C4-2B (cell line): Measurements from ENCODE around the gene CFAP126.

Experiments
- H3K27ac ChIP-seq: fragments of 450-650 bp; 2 replicates; pipeline ENCODE4 v1.5.1; 2017
- ZFX ChIP-seq: fragments of 450-650 bp; IDR thresholded peaks from 2 replicates; pipeline ENCODE4 v1.6.1; 2017
- TF ChIP-seq, protein P1 (sequence below): fragments of 450-650 bp; conservative IDR thresholded peaks from 2 replicates; pipeline ENCODE4 v1.5.1; 2017; ENCODE audit warnings: mild to moderate bottlenecking

Gene CFAP126

DNA sequence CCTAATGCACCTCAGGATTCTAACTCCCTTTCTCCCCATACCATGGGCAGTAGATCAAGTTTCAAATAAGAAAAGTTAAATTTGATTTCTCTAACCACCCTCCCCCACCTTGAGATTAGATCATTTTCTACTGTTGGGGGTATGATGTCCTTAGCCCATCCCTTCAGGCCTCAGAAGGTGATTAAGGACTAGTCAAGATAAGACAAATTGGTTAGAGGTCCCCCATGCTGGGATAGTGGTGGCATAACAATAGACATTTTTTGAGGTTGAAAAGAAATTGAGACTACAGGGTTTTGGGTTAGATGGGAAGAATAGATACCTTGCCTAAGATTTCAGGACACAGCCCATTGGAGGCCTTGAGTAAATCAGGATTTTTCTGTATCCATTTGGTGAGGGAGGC is 2.5 kb downstream of the CFAP126 start:
- no peak overlapping the region for H3K27ac ChIP-seq
- TF ChIP-seq, protein P1, sequence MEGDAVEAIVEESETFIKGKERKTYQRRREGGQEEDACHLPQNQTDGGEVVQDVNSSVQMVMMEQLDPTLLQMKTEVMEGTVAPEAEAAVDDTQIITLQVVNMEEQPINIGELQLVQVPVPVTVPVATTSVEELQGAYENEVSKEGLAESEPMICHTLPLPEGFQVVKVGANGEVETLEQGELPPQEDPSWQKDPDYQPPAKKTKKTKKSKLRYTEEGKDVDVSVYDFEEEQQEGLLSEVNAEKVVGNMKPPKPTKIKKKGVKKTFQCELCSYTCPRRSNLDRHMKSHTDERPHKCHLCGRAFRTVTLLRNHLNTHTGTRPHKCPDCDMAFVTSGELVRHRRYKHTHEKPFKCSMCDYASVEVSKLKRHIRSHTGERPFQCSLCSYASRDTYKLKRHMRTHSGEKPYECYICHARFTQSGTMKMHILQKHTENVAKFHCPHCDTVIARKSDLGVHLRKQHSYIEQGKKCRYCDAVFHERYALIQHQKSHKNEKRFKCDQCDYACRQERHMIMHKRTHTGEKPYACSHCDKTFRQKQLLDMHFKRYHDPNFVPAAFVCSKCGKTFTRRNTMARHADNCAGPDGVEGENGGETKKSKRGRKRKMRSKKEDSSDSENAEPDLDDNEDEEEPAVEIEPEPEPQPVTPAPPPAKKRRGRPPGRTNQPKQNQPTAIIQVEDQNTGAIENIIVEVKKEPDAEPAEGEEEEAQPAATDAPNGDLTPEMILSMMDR, result no peak
- TF ChIP-seq ZFX, result no peak

DNA sequence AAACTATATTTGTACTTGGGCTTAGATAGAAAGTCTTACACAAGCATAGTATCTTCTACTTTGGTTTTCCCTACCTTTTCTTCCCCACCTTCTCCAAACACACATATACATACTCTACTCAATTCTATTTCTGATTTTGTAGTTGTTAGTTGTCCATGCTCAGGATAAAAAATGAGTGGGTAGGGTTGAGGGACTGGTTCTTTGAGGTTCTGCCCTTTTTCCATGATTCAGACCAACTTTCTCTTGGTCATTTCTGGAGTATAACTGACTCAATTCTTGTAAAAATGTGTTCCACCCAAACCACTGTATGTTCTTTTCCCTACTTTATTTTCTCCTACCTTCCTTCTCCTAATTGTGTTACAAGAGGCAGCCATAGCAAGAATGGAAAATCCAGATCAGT is 3.3 kb downstream of the CFAP126 start:
- no peak overlapping the region for H3K27ac ChIP-seq
- no peak for TF ChIP-seq ZFX
- TF ChIP-seq, protein P1, result no peak

DNA sequence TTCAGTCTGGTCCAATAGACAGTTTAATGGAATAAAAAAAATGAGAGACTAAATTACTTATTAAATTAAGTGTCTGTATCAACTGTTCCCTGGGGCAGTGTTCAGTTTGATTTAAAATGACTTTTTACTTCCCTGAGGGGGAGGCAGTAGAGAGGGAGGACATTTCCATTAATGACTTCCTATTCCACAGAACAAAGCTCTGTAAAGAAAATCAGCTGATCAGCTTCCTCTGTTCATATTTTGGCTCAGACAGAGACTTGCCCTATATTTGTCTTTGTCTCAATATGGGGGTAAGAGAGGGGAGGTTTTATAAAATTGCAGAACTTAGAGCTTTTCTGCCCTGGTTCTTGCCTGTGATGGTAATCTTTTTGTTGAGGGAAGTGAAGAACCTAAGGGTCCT is 8.4 kb downstream of the CFAP126 start:
- TF ChIP-seq, protein P1, result no peak
- TF ChIP-seq ZFX, result no peak
- H3K27ac ChIP-seq, result no peak overlapping the region

DNA sequence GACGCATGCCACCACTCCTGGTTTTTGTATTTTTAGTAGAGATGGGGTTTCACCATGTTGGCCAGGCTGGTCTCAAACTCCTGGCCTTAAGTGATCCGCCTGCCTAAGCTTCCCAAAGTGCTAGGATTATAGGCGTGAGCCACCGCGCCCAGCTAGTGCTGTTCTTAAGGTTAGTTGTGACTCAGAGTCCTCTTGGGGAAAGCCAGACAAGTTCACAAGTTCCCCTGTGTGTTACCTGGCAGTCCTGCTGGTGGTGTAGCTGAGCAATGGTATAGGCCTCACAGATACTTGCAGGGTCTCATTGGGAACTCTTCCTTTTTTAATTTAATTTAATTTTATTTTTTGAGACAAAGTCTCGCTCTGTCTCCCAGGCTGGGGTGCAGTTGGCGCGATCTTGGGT is 10.6 kb downstream of the CFAP126 start:
- H3K27ac ChIP-seq, result no peak overlapping the region
- TF ChIP-seq ZFX, result no peak
- TF ChIP-seq, protein P1, result no peak

DNA sequence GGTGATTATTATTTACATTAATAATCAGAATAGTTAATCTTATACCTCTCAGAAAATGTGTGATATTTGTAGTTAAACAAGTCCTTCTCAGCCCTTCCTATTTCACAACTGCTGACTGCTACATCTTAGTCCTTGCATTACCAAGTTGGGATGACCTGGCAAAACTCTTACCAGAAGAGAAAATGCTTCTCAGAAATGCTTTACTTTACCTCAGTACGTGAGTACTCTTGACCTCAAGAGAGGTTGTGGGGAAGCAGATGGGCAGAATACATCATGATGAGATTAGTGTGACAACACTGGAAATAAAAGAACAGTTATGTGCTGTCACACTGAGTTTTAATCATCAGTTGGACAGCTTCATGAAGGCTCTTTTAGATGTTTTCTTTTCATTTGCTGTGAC is 16.2 kb downstream of the CFAP126 start:
- TF ChIP-seq, protein P1, result no peak
- TF ChIP-seq ZFX, result no peak
- no peak overlapping the region for H3K27ac ChIP-seq

DNA sequence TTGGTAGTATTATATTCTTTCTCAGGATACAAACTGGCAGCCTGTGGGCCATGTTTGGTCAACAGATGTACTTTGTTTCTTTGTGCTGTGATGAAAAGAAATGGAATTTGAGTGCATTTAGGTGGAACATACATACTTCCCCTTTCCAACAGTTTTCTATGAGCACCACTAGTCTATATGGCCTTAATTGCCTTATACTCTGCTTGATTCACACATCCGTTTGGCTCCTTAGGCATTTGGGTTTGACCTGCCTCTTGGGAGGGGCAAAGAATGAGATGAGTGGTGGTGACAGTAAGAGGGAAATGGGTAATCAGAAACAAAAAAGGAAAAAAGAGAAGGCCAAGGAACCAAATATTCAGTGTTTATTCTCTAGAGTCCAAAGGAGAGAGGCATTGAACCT is 17.0 kb downstream of the CFAP126 start:
- H3K27ac ChIP-seq, result no peak overlapping the region
- TF ChIP-seq ZFX, result no peak
- TF ChIP-seq, protein P1, result no peak

DNA sequence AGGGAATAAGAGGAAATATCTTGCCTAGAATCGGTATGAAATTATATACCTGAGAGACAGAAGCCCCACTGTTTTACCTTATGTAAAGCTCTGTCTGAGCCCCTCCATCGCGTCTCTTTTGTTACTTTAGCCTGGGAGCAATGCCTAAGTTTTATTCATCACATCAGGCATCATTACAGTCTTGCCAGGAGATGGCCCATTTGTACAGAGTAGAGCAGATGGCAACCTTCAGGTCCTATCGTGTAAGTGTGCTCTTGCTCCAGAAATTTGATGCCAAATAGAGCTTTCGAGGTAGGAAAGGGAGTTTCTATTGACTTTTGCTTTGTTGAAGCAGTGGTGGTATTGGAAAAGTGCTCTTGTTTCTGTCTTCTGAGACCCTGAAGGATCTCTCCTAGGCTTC is 24.9 kb downstream of the CFAP126 start:
- TF ChIP-seq, protein P1, result no peak
- TF ChIP-seq ZFX, result no peak
- no peak overlapping the region for H3K27ac ChIP-seq
